ENCODE results near the gene ZNF431.
"Not testable (repeated sequence)": the region's sequence is repeated elsewhere in the genome, so short reads cannot be mapped to it uniquely, and the experiment has no call there.

Gene ZNF431

DNA sequence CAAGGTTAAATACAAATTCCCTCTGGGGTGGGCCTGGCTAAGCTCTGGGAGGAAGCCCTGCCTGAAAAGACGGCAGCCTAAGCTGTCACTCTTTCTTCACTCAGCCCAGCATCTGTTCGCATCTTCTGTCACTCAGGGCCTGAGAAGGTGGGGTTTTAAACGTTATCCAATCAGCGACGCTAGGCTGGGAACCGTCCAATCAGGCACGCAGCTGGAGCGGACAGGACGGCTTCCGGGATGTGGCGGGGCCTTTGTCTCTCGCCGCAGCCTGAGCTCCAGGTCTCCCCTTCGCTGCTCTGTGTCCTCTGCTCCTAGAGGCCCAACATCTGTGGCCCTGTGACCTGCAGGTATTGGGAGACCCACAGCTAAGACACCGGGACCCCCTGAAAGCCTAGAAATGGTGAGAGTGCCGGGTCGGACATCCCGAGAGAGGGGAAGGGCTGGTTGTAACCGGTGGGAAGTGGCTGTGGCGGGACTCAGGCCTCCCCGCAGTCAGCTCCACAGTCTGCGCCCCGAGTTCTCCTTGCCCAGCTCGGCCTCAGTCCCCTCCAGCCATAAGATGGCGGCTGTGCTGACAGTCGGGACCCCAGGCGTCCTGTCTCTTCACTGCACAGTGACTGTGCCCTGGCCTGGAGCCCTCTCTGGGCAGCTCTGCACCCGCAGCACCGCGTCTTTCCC is at the start of gene ZNF431:
ZNF431 (plus strand) TSS at position 254 of the 678 bp plus-strand sequence; CDS start at position 398, 144 bp downstream.
- peak; percentile 87 for DNase-seq (ENCODE audit: low spot score)

DNA sequence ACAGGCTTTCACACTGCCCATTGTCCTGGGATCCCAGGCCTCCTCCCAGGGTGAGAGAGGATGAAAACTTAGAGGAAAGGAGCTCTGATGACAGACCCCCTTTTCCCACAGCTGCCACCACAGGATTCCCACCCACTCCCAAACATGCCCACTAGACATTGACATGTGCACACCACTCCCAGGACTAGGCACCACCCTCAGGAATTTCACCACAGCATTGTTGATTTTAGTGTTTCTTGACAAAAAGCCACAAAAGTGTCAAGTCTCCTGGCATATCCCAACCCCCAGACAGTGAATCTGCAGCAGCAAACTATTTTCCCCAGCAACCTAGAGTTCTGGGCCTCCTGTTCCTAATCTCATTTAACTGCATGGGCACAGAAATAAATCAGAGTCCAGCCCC is 49.7 kb upstream of the ZNF431 start:
- peak; percentile 5 for DNase-seq (ENCODE audit: low spot score)

DNA sequence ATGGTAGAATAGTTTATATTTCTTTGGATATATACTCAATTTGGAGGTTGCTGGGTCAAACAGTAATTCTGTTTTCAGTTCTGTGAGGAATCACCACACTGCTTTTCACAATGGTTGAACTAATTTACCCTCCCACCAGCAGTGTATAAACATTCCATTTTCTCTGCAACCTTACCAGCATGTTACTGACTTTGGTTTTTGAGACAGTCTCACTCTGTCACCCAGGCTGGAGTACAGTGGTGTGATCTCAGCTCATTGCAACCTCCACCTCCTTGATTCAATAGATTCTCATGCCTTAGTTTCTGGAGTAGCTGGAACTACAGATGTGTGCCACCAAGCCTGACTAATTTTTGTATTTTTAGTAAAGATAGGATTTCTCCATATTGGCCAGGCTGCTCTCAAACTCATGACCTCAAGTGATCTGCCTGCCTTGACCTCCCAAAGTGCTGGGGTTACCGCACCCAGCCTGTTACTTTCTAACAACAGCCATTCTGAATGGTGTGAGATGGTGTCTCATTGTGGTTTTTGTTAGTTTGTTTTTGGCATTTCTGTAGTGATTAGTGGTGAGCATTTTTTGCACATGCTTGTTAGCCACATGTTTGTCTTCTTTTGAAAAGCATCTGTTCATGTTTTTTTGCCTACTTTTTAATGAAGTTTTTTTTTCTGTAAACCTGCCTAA is 47.4 kb upstream of the ZNF431 start:
- no peak for DNase-seq (ENCODE audit: low spot score)

GRCh38 chr19:21098291-21098690 is 43.5 kb upstream of the ZNF431 start:
- no peak for DNase-seq (ENCODE audit: low spot score)

GRCh38 chr19:21101521-21102242 is 40.2 kb upstream of the ZNF431 start:
- DNase-seq (ENCODE audit: low spot score) = no peak

GRCh38 chr19:21109116-21109515 is 32.7 kb upstream of the ZNF431 start:
- no peak for DNase-seq (ENCODE audit: low spot score)

- DNase-seq (ENCODE audit: low spot score) = no peak
These were observed 31.7 kb upstream of the ZNF431 start for GRCh38 chr19:21110183-21110582.

DNA sequence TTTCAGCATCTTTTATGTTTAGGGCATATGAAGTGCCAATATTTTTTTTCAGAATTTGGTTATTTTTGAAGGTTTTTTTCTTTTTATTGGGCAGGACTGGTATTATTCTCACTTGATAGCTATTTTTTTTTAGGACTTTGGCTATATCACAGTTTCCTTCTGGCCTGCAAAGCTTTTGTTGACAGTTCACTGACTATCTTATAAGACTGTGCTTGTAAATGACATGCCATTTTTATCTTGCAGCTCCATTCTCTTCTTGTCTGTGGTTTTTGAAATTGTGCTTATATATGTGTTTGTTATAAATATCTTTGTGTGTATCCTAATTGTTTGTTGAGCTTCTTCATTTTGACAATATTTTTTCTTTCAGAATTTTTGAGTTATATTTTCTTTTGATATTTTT is 26.4 kb upstream of the ZNF431 start:
- DNase-seq (ENCODE audit: low spot score) = no peak

DNA sequence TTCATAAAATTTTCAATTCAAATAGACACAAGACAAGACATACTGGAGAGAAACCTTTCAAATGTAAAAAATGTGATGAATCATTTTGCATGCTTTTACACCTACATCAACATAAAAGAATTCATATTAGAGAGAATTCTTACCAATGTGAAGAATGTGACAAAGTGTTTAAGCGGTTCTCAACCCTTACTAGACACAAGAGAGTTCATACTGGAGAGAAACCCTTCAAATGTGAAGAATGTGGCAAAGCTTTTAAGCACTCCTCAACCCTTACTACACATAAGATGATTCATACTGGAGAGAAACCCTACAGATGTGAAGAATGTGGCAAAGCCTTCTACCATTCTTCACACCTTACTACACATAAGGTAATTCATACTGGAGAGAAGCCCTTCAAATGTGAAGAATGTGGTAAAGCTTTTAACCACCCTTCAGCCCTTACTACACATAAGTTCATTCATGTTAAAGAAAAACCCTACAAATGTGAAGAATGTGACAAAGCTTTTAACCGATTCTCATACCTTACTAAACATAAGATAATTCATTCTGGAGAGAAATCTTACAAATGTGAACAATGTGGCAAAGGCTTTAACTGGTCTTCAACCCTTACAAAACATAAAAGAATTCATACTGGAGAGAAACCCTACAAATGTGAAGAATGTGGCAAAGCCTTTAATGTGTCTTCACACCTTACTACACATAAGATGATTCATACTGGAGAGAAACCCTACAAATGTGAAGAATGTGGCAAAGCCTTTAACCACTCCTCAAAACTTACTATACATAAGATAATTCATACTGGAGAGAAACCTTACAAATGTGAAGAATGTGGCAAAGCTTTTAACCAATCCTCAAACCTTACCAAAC is 24.6 kb upstream of the ZNF431 start:
- no peak for DNase-seq (ENCODE audit: low spot score)

GRCh38 chr19:21126078-21126477 is 15.8 kb upstream of the ZNF431 start:
- DNase-seq (ENCODE audit: low spot score) = no peak

- DNase-seq (ENCODE audit: low spot score) = no peak
These were observed 14.8 kb upstream of the ZNF431 start for GRCh38 chr19:21127001-21127400.

DNA sequence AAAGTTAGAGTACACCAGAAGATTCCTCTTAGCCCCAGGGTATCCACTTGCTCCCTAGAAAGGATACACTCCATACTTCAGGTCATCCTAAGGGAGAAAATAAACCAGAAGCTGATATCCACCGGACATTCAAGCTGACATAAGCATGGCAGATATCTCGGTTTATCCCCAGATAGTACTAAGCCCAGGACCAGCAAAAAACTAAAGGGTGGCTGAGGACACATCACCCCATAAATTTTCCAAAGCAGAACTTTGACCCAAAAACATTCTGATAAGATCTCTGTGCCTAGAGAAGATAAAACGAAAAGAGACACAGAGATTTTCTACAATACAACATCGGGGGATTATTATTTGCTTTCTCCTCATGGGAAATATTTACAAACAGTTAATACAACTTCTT is 13.9 kb upstream of the ZNF431 start:
- no peak for DNase-seq (ENCODE audit: low spot score)

DNA sequence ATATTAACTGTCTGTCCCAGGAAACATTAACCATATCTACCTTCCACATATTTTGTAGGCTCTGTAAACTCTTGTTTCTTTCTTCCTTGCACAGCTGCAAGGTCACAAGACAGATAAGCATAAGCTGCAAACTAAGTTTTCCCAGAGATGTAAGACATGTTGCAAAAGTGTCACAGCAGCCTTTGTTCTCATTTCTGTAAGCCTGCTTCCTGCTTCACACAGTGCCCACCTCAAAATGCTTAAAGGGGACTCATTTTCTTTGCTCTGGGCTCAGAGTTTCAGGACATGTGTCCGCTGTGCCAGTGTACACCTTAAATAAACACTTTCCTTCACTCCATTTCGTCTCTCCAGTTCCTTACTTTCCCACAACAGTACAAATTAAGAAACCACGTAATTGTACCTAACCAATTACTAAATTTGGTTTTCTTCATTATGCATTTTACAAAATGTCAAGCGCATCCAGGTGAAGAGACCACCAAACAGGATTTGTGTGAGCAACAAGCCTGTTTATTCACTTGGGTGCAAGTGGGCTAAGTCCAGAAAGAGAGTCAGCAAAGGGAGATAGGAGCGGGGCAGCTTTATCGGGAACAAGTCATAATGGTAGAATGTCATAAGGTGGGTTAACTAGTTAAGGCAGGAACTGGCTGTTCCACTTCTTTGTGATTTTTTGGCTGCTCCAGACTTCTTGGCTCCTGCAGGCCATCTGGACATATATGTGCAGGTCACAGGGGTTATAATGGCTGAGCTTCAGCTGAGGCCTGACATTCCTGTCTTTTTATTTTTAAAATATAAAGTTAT is 12.7 kb upstream of the ZNF431 start:
- DNase-seq (ENCODE audit: low spot score) = no peak

DNA sequence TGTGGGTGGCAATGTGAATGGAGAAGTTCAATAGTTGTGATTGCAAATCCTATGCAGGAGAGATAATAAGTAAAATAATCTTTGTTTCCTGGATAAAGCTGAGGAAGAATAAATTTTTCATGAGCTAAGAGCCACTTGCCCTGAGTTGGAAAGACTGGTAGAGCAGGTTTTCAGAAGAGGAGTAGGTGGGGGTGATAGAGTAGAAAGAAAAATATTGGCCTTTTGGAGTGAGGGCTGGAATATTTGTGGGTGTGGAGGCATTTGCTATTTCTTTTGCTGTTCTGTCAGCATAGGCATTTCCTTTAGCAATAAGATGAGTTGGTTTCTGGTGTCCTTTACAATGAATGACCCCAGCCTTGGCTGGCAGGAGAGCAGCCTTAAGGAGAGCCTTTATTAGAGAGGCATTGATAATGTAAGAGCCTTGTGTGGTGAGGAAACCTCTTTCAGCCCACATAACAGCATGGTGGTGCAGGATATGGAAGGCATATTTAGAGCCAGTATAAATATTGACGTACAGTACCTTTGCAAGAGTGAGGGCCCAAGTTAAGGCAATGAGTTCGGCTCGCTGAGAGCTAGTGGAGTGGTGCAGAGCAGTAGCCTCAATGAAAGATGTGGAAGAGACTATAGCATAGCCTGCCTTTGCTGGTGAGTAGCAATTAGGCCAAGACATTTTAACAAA is 11.6 kb upstream of the ZNF431 start:
- DNase-seq (ENCODE audit: low spot score) = no peak

DNA sequence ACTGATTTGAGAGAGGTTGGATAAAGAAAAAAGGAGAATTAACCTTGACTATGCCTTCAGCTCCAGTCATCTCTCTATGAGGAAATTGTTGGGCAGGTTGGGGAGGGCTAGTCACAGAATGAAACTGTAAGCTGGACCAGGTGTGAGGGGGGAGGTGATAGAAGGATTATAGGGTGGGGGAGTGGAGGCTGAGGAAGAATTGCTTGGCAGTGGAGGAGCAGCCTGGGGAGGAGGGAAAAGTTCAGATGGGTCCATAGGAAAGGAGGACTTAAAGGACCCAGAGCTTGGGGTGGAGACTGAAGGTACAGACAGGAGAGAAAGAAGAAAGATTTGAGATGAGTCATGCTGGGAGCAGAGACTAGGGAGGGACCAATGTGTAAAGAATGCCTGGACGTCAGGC is 8.2 kb upstream of the ZNF431 start:
- no peak for DNase-seq (ENCODE audit: low spot score)

- no peak for DNase-seq (ENCODE audit: low spot score)
These were observed 6.9 kb upstream of the ZNF431 start for GRCh38 chr19:21134934-21135366.

GRCh38 chr19:21135433-21135832 is 6.4 kb upstream of the ZNF431 start:
- no peak for DNase-seq (ENCODE audit: low spot score)

- DNase-seq (ENCODE audit: low spot score) = no peak
These were observed 3.7 kb upstream of the ZNF431 start for GRCh38 chr19:21138130-21138529.

- not testable (repeated sequence) for DNase-seq (ENCODE audit: low spot score)
These were observed 834 bp upstream of the ZNF431 start for GRCh38 chr19:21141006-21141405.

DNA sequence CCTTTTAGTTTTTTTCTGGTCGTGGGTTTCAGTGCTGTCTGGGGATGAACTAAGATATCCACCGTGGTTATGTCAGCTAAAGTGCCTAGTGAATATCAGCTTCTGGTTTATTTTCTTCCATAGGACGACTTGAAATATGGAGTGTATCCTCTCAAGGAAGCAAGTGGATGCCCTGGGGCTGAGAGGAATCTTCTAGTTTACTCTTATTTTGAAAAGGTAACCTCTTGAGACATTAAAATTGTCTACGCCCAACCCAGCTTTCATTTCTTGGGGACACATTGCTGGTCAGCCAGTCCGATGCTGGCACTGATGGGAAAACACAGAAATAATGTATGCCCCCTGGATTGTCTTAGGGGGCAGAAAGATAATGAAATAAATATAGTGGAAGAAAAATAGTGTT is 1.6 kb downstream of the ZNF431 start:
- no peak for DNase-seq (ENCODE audit: low spot score)

GRCh38 chr19:21143854-21144253 is 2.0 kb downstream of the ZNF431 start:
- DNase-seq (ENCODE audit: low spot score) = no peak

All from AG08396 (cell line).